ENCODE results near the gene MYO5C.
A peak's percentile ranks its signal among the peaks of the same experiment; 100 is the strongest.

MYO5C gene, protein sequence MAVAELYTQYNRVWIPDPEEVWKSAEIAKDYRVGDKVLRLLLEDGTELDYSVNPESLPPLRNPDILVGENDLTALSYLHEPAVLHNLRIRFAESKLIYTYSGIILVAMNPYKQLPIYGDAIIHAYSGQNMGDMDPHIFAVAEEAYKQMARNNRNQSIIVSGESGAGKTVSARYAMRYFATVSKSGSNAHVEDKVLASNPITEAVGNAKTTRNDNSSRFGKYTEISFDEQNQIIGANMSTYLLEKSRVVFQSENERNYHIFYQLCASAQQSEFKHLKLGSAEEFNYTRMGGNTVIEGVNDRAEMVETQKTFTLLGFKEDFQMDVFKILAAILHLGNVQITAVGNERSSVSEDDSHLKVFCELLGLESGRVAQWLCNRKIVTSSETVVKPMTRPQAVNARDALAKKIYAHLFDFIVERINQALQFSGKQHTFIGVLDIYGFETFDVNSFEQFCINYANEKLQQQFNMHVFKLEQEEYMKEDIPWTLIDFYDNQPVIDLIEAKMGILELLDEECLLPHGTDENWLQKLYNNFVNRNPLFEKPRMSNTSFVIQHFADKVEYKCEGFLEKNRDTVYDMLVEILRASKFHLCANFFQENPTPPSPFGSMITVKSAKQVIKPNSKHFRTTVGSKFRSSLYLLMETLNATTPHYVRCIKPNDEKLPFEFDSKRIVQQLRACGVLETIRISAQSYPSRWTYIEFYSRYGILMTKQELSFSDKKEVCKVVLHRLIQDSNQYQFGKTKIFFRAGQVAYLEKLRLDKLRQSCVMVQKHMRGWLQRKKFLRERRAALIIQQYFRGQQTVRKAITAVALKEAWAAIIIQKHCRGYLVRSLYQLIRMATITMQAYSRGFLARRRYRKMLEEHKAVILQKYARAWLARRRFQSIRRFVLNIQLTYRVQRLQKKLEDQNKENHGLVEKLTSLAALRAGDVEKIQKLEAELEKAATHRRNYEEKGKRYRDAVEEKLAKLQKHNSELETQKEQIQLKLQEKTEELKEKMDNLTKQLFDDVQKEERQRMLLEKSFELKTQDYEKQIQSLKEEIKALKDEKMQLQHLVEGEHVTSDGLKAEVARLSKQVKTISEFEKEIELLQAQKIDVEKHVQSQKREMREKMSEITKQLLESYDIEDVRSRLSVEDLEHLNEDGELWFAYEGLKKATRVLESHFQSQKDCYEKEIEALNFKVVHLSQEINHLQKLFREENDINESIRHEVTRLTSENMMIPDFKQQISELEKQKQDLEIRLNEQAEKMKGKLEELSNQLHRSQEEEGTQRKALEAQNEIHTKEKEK (N-terminal part only)

DNA sequence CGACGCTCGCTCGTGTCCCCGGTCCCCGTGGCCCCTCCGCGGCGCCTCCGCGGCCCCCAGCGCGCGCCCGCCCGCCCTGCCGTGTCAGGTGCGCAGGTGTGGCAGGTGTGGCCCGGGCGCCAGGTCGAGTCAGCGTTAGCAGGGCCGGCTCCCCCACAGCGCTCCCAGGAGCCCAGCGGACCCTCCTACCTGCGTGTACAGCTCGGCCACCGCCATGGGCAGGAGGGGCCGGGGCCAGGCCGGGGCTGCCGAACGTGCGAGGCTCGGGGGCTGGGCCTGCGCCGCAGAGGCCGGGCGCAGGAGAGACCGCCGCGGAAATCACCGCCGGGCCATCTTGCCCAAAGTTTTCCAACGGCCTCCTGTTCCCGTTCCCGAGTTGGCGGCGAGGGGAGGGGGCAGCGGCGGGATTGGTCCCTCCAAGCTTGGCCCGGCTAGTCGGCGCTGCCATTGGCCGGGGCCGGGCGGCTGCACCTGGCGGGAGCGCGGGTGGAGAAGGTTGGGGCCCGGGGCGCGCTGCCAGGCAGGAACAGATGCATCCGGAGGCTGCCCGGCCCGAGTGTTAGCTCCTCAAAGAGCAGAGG is at the start of gene MYO5C:
Gene MYO5C, minus strand, starts transcription at position 384 of the 581 bp plus-strand sequence. Its CDS starts 168 bp downstream, at position 216.
- no peak for DNase-seq

DNA sequence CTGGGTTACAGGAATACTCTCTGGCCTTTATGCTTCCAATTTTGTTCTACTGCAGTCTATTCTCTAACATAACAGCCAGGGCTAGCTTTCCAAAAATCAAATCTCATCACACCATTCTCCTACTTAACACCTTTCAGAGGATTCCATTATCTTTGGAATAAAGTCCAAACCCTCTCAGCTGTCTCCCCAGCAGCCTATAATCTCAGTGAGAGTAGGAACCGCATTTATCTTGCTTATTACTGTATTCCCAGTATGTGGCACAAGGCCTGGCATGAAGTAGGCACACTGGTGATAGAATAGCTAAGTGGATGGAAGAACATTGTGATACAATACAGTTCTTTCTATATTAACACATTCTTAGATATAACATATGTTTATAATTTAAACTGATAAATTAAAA is 49.0 kb upstream of the MYO5C start:
- no peak for DNase-seq

DNA sequence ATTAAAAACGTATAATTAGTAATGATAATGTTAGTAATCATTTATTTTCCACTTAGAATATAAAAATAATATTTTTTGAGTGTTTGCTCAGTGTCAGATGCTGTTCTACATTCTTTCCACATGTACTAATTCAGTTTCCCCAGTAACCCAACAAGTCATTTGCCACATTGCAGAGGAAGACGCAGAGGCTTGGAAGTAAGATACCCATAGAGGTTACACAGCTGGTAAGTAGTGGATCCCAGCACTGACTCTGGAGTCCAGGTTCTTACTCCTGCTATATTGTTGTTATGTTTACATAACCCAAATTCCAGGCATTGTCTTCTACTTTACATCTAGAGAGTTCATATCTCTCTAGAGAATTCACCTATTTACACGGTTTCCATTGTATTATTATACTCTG is 48.2 kb upstream of the MYO5C start:
- DNase-seq: no peak

DNA sequence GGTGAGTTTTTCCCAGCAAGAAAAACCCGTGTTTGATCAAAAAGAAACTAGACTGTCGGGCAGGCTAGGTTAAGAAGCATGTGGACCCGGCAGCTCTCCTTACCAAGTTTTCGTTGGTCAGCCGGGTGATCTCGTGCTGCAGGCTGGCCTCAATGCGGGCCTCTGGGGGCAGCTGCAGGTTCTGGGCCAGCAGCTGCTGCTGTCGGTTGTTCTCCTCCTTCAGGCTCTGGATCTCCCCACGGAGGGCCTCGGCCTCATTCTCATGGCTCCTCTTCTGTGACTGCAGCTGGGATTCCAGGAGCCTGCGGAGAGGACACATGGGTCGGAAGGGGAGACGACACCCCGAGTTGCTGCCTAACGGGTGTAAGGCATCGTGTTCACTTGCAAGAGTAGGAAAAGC is 44.5 kb upstream of the MYO5C start:
- DNase-seq: no peak

DNA sequence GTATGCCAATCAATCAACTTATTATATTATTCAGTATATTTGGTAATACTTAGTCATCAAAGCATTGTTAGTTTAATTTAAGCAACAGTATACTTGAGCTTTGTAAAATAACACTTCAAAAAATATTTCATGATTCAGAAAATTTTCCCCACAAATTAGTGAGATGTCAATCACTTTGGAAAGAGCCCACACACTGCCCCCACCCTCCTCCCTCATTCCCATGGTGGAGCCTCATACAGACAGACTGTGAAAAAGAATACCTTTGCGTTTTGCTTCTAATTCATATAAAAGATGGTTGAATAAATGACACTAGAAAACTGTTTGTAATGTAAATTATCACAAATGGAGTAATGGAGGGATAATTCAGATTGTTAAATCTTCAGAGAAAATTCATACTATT is 43.3 kb upstream of the MYO5C start:
- no peak for DNase-seq

DNA sequence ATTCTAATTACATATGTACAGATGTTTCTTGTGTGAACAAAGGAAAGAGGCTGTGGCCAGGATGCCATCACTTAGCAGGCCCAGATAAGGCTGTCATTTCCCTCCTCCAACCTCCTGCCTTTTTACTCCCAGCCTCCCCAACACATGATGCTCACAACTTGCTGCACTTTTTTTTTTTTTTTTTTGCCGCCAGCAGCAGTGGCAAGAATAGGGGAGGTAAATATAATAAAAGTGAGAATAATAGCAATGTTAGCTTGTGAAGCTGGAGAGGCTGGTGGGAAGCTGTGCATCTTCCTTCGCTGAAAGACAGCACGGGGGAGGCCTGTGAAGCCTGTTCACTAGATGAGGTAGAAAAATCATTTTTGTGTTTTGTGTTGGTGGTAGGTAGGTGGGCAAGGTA is 42.5 kb upstream of the MYO5C start:
- no peak for DNase-seq

DNA sequence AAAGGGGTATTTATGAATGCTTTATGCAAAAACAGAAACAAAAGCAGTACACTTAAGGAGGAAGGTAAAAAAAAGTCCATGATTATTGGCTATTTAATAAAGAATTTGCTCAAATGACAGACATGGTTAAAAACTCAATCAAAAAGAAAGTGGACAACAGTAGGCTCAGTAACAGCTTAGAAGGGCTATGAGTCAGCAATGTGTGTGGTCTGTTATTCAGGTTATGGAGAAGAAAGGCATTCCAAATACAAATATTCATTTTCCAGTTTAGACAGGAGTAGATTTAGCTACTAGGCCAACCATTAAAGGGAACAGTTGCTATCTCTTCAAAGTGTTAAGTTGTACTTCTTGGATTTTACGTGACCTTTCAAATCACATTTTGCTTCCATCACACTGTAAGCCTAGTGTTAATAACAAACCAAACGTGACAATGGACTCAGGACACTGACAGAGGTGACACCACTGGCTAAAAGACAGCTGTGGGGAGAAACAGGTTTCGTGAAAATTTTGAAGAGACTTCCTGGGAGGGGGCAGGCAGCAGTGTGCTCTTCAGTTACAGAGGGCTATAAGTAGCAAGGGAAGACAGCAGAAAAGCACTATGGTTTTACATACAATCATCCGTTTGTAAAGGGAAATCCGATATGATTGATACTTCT is 41.7 kb upstream of the MYO5C start:
- no peak for DNase-seq

DNA sequence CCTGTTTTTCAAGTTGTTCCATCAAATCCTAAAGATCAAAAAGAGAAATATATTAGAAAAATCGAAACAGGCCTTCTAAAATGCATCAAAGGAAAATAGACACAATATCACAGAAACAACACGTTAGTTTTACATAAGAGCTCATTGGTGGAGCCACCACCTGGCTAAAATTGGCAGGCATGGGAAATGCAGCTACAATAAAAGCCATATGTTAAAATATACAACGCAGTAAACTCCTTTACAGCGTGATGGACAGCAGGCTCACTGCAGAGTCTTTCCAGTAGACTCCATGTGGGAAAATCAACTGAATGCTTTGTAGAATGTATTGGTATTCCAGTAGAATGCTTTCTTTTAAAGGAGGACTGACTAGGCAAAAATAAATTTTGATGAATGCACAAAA is 40.9 kb upstream of the MYO5C start:
- DNase-seq: no peak

DNA sequence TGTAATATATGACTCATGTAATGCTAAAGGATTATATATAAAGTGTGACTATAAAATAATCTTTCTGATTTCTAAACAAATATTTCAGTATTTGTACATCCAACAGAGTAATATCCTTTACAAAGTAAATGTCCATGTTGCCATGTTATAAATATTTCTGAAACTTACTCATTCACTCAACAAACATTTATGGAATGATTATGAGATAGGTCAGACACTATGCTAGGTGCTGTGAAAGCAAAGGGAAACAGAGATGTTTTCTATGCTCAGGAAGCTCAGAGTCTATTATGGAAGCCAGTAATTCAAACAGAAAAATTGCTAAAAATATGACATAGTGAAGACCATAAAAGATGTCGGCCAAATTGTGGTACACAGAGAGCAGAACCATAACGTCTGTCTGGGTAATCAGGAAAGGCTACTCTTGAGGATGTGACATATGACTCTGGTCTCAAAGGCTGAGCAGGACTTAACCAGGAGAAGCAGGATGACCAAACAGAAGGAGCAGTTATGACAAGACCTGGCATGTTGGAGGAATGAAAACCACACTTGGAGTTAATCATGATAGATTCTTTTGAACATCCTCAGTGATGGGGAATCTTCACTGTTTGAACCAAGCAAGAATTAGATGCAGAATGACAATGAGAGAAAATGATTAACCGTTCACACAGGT is 39.0 kb upstream of the MYO5C start:
- no peak for DNase-seq

DNA sequence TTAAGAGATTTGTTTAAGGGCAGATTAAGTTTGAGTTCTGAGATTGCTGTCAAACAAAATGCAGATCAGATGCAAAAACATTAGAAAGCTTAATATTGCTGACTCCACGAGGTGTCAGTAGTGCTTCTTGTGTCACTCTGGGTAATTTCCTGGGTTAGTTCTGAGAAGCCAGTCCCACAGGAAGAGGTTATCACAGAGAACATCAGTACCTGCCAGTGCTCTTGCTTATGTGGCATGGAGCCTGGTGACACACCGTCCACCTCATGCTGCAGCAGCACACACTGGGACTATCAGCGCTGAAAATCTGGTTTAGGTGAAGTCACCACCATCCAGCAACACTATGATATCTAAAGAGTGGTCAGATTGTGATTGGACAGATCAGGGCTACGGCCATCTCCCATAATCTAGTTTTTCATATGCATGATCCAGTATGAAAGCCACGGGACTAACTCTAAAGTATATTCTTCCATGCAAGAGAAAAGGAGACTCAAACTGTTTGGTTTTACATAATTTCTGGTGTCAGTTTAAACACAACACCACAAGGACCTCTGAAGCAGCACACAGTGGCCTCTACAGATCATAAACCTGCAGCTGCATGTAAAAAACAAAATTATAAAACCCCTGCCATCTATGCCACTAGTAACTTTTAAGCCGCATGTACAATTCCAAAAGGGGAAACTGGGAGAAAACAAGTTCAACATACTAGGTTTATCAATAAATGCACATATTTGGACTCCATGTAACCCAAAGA is 36.1 kb upstream of the MYO5C start:
- DNase-seq: peak; percentile 93

DNA sequence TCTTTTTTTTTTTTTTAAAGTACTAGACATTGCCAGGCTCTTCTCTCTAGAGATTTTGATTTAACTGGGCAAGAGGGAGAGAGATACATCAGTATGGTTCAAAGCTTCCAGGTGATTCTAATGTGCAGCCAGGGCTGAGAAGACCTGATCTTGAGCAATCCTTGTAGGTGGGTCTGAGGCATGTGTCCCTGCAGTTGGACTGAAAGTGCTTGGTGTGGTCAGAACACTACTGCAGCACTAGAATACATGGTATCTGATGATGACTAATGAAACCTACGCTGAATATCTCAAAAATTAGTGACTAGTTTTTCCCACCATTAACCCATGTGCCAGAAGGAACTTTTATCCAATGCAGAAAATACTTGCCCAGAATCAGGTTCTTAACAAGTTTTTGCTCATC is 34.4 kb upstream of the MYO5C start:
- DNase-seq: peak; percentile 56

DNA sequence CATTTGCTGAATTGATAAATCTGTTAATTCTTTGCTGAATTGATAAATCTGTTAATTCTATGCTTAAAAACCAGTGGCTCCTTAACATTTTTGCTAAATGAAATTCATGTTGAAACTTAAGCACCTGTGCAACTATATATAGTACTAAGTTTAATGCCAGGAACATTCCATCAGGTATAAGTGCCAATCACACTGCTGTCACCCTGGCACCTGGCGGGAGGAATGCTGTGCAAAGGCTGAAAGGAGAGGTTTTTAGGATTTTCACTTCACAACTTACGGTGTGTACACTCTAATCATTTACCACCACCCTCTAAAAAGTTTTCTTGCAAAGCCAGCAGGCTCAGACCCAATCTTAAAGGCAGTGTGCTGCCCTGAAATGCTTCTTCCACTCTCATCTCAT is 33.5 kb upstream of the MYO5C start:
- no peak for DNase-seq

DNA sequence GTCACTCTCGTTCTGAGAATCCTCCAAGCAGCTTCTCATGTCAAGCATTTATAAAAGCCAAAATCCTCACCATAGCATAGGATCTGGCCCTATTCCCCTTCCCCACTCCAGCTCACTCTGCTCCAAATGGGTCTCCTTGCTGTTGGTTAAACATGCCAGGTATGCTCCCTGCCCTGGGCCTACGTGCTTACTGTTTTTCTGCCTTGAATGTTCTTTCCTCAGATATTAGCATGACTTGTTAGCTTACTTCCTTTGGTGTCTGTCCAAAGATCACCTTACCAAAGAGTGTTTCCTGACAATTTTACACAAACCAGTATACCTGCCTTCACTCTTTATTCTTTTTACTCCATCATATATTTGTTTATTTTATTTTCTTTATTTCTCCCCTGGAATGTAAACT is 33.1 kb upstream of the MYO5C start:
- no peak for DNase-seq

DNA sequence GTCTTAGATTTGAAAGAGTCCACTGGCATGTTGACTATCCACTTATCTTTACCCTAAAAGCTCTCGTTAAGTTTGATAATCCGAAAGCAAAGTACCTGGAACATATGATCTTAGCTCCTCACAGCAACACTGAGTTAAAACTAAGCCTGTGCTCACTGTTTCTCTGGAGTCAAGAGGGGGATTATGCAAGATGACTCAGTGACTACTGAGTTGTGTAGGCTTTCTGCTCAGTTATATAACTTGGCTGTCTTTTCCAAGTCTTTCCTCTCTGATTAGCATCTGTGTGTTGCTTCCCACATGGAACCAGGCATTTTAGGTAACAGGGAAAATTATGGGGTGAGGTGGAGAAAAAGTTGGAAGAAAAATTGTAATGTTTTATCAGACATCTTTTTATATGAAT is 31.2 kb upstream of the MYO5C start:
- DNase-seq: no peak

DNA sequence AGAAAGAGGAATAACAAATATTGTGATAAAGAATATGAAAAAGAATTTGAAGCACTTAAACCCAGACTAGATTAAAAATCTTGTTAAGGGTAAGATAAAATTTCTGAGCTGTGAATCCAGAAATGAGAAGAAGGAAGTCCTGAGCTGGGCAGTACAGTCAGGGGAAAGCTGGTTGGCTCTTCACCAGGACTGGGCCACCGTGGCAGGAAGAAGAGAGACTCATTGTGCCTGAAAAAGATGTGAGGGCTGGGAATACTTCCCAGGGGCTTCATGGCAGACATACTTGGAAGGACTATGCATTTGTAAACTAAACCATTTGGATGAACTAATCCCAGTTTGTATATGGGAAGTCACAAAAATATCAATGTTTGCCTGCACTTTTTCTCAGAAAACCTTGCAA is 28.5 kb upstream of the MYO5C start:
- no peak for DNase-seq

DNA sequence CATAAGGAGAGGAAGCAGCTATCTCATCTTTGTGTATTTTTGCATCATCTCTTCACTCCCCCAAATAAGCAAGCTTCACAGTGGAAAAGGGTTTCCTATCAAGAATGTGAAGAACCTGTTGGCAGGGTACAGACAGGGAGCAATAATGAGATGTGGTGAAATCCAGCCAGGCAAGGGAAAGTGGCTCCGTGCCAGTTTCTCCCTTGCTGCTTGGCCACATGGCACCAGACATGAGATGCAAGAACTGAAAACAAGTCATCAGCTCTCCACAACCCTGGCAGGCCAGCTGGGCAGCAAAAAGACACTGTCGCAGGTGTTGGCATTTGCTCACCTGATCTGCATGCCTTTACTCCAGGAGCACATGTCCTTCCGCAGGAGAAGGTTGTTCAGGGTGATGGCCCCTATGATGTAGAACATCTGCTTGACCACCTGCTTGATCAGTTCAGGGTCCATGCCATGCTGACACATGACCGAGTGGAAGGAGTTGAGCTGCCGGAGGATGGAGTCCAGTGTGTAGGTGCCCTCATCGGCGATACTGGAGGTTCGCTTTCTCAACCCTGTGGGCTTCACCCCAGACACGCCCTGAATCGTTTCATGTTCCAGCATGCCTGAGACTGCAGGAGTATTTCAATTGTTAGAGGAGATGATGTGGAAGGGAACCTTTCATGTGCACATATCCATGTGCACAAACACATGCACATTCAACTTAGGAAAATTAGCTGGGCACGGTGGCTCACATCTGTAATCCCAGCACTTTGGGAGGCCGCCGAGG is 23.3 kb upstream of the MYO5C start:
- DNase-seq: no peak

DNA sequence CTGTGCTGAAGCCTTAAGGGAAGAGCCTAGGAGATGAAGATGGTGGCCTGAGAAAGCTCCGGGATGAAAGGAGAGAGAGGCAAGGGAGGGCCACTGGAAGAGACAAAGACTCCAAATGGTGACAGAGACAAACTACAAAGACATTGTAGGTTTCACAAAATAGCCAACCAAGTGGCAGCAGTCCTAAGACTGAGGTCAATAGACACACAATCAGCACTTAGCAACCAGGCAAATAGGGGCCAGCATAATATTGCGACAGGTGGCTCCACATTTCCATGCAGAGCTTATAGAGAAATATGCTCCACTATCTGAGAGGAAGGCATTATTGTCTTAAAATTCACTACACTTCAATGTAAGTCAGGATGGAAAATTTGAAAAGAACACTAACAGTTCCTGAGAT is 22.1 kb upstream of the MYO5C start:
- no peak for DNase-seq

DNA sequence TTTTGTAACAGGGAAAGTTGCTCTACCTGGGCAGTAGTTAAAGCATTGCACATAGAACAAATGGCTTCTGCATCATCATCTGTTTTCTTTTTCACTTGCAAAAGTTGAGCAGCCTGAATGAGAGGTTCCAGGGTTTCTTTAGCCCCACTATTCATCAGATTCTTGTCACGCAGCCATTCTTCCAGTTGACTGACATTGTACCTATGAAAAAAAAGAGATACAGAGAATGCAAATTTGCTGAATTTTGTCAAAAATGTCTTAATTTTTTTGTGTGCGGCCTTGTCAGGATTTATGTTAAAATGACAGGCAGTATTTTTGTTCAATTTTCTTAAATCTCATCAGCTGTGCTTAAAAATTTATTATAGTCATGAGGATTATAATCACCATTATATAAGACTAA is 21.4 kb upstream of the MYO5C start:
- no peak for DNase-seq

DNA sequence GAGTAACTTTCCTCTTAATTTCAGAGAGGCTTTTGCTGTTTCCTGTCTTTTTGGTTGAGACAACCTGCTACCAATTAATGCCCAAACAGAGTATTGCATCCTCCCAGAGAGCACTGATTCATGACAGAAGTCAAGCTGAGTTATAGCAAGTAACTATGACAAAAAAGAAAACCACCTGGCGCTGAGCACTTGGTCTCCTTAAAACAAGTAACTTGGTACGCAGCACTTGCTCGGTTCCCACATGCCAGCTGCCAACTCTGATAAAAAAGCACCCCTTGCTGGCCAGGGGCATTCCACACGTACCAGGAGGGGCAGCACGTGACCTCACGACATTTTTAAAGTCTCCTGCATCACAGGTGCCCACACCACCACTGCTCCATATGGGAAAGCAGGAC is 13.5 kb upstream of the MYO5C start:
- peak; percentile 41 for DNase-seq

DNA sequence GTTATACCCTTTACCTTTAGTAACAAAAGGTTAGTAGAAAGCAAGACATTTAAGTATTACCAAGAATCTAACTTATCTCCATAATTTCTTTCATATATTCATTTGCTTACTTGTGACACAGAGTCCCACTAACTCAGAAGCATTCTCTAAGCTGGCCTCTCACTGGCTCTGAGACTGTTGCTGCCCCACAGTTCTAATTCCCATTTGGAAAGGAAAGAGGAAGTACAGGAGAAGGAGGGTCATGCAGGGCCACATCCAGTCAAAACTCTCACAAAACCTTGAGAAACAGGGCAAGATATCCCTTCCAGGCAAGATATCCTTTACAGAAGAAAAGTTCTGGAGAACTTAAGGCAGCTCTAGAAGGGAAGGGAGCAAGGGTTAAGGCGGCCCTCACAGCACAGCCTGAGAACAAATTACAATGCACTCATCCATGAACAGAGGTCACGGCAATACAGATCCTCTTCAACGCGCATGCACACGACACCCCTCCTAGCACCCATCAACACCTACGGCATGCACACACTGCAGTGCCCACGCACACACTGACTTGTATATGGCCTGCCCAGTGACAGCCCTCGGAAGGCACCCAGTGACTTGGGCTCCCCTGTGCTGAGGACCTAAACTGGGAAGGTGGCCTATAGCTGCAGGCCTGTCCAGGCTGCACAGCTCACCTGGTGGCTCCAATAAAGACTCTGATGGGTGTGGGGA is 13.0 kb upstream of the MYO5C start:
- DNase-seq: no peak
